GM19468 (cell line): Measurements from ENCODE around the gene PGPEP1.
"Not testable (repeated sequence)": the region's sequence is repeated elsewhere in the genome, so short reads cannot be mapped to it uniquely, and the experiment has no call there.

Source experiments
- ATAC-seq: cut with Tn5 transposase; IDR thresholded peaks from one replicate; pipeline ENCODE4 v1.9.1; 2021; ENCODE audit warnings: mild to moderate bottlenecking, moderate library complexity, moderate number of reproducible peaks; ENCODE audit not compliant: unreplicated experiment; ENCODE audit errors: extremely low read depth

PGPEP1 gene

GRCh38 chr19:18308051-18308947 is 32.1 kb upstream of the PGPEP1 start:
- ATAC-seq, result no peak

GRCh38 chr19:18308948-18309325 is 31.5 kb upstream of the PGPEP1 start:
- no peak for ATAC-seq

GRCh38 chr19:18309525-18310064 is 30.8 kb upstream of the PGPEP1 start:
- no peak for ATAC-seq

GRCh38 chr19:18310118-18310909 is 30.1 kb upstream of the PGPEP1 start:
- ATAC-seq, result no peak

GRCh38 chr19:18310966-18311365 is 29.4 kb upstream of the PGPEP1 start:
- no peak for ATAC-seq

GRCh38 chr19:18311502-18312091 is 28.8 kb upstream of the PGPEP1 start:
- ATAC-seq, result no peak

GRCh38 chr19:18312092-18312534 is 28.3 kb upstream of the PGPEP1 start:
- ATAC-seq, result no peak

GRCh38 chr19:18313398-18313797 is 27.0 kb upstream of the PGPEP1 start:
- no peak for ATAC-seq

GRCh38 chr19:18317961-18318800 is 22.2 kb upstream of the PGPEP1 start:
- no peak for ATAC-seq

GRCh38 chr19:18319591-18320135 is 20.7 kb upstream of the PGPEP1 start:
- ATAC-seq, result no peak

- no peak for ATAC-seq
These were observed 19.3 kb upstream of the PGPEP1 start for GRCh38 chr19:18320865-18321733.

GRCh38 chr19:18321734-18322102 is 18.7 kb upstream of the PGPEP1 start:
- no peak for ATAC-seq

- no peak for ATAC-seq
These were observed 18.1 kb upstream of the PGPEP1 start for GRCh38 chr19:18322318-18322758.

- peak; percentile 92 for ATAC-seq
These were observed 17.5 kb upstream of the PGPEP1 start, which contains the start of gene LSM4 for GRCh38 chr19:18322759-18323460. LSM4 (minus strand) TSS chr19:18323076; CDS start chr19:18323020, 56 bp downstream.

- not testable (repeated sequence) for ATAC-seq
These were observed 16.0 kb upstream of the PGPEP1 start for GRCh38 chr19:18324373-18324731.

- ATAC-seq, result no peak
These were observed 13.6 kb upstream of the PGPEP1 start for GRCh38 chr19:18326772-18327171.

GRCh38 chr19:18328340-18329034 is 11.9 kb upstream of the PGPEP1 start:
- ATAC-seq, result peak; percentile 59
